ENCODE measurements around the gene PRSS38. TPM values are rescaled to one million over a fixed set of nuclear protein-coding genes. Genes with fewer than 3 reads are reported as not detected.

The PRSS38 gene
- total and polyA plus RNA-seq, 12 donors, result not detected

DNA sequence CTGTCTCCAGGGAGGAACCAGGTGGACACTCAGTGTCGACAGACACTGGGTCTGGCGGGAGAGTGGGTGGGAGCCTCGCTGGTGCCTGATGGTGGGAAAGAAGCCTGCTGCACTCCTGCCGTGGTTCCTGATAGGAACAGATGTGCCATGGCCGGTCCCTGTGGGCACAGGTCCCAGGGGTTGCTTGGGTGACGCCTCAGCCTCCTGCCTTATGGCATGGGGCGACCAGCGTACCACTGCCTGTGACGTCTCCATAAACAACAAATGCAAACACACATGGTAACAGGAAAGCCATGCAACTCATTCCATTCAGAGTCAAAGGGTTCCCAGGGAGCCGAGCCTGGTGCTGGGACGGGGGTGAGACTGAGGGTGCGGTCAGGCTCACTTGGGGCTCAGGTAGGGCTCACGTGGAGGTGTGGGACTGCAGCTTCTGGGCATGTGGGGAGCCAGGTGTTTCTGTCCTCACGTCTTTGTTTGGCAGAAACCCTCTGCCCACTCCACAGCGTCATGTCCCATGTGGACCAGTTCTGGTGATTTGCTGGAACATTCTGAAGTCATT, 45.5 kb upstream of the PRSS38 start:
- H3K4me3 ChIP-seq, result no peak overlapping the region
- no peak for ATAC-seq
- WGBS, 2 donors, result 90 to 95% methylated on average over 15 of the region's 15 CpGs
- H3K27me3 ChIP-seq, result no peaks in the 10 kb centered on the region
- intact Hi-C loops (cut with DNase I), result loop anchor here in 2 of 10 donors (10.0 kb wide), 1 partner anchor 285 kb away; no protein-coding TSS in a partner anchor
- TF ChIP-seq CTCF (IDR thresholded peaks at IDR 0.05), result no peak
- no peaks in the 10 kb centered on the region for H3K9me3 ChIP-seq
- H3K4me1 ChIP-seq, result peaks cover 0 to 25% (median 7%) of the 10 kb centered on the region in 9 donors
- no peak for DNase-seq
- H3K36me3 ChIP-seq, result peaks cover 0 to 68% (median 36%) of the 10 kb centered on the region in 9 donors
- no peak overlapping the region for H3K27ac ChIP-seq

DNA sequence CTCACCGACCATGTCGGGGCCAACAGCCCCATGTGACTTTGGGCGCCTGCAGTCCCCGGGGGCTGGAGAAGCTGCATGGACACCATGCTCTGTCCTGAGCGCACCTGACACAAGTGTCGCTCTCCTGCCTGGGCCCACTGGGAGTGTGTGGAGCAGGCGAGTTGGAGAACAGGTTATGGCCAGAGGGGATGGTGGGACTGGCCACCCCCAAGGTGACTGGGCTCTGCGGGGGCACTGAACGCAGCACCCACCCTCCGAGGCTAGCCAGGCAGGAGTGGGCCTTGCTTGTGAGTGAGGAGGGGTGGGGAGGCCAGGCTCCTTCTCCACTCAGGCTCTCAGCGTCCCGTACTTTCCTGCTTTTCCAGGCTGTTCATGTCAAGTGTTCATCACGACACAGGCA, 44.7 kb upstream of the PRSS38 start:
- Histone ChIP-seq H3K27ac (no peak overlapping the region), H3K4me1 (peaks cover 0 to 25% (median 7%) of the 10 kb centered on the region in 9 donors), H3K4me3 (no peak overlapping the region), H3K36me3 (peaks cover 0 to 69% (median 36%) of the 10 kb centered on the region in 9 donors), H3K9me3 (no peaks in the 10 kb centered on the region), H3K27me3 (no peaks in the 10 kb centered on the region)
- 93 to 95% methylated on average over 13 of the region's 13 CpGs for WGBS, 2 donors
- TF ChIP-seq CTCF (IDR thresholded peaks at IDR 0.05), result no peak
- no peak for DNase-seq
- no peak for ATAC-seq
- intact Hi-C loops (cut with DNase I), result no loop called here

DNA sequence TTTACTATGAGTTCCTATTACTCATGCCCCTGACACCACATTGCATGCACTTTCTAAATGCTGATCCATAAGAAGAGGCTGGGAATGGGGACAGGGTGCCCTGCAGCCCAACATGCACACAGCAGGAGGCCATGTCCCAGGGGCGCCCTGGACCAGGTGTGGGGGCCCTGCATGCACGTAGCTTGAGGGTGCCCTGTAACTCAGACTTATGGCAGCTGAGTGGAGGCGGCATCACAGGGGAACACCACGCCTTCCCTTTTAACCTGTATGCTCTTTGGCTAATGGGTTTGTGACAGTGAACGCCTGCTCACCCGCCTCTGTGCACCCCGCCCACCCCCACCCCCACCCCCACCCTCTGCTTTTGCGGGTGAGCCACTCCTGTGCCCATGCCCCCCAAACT, 44.1 kb upstream of the PRSS38 start:
- peaks cover 0 to 71% (median 36%) of the 10 kb centered on the region in 9 donors for H3K36me3 ChIP-seq
- ATAC-seq (no peak), DNase-seq (no peak)
- H3K4me3 ChIP-seq, result no peak overlapping the region
- H3K9me3 ChIP-seq, result no peaks in the 10 kb centered on the region
- no peaks in the 10 kb centered on the region for H3K27me3 ChIP-seq
- H3K4me1 ChIP-seq, result peaks cover 0 to 19% (median 7%) of the 10 kb centered on the region in 9 donors
- WGBS, 2 donors, result 95 to 98% methylated on average over 8 of the region's 8 CpGs
- no peak overlapping the region for H3K27ac ChIP-seq
- TF ChIP-seq CTCF (IDR thresholded peaks at IDR 0.05), result no peak
- intact Hi-C loops (cut with DNase I), result no loop called here

DNA sequence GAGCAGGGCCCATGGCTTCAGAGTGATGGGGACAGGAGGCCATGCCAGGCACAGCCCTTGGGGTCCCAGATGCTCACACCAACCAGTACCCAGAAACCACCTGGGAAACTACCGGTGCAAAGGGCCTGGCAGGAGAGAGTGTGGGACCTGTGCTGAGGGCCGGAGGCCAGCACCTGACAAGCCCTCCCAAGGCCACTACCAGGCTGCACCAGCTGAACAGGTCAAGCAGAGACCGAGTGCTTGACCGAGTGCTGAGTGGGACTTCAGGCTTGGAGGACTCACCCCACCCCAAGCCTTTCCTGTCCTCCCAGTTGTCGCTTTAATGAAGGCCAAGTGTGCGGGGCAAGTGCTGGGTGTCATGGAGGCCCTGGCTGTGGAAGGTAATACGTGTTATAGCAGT, 43.7 kb upstream of the PRSS38 start:
- Histone ChIP-seq H3K27ac (no peak overlapping the region), H3K9me3 (no peaks in the 10 kb centered on the region), H3K36me3 (peaks cover 0 to 73% (median 31%) of the 10 kb centered on the region in 9 donors), H3K4me3 (no peak overlapping the region), H3K4me1 (peaks cover 0 to 17% (median 7%) of the 10 kb centered on the region in 9 donors), H3K27me3 (no peaks in the 10 kb centered on the region)
- WGBS, 2 donors, result 96% methylated on average over 7 of the region's 7 CpGs
- no peak for TF ChIP-seq CTCF (IDR thresholded peaks at IDR 0.05)
- intact Hi-C loops (cut with DNase I), result no loop called here
- DNase-seq (no peak), ATAC-seq (no peak)

All from heart right ventricle (tissue), 16 donors.